HepG2 (cell line): Measurements from ENCODE around the gene NT5M. TPM values are rescaled to one million over a fixed set of nuclear protein-coding genes. Genes with fewer than 3 reads are reported as not detected.

ENCODE experiments used
- CEBPG ChIP-seq: IDR thresholded peaks from 2 replicates; pipeline ENCODE4 v1.6.1; 2016
- HES4 ChIP-seq: sonication (generic); formaldehyde crosslinking; IDR thresholded peaks from 2 replicates; pipeline ENCODE4 v1.9.0; 2021; ENCODE audit warnings: mild to moderate bottlenecking, missing genetic modification reagents, borderline replicate concordance
- MTF2 ChIP-seq: sonication (generic); formaldehyde crosslinking; IDR thresholded peaks from 2 replicates; pipeline ENCODE4 v1.5.0; 2020; ENCODE audit warnings: missing genetic modification reagents, borderline replicate concordance
- NFYB ChIP-seq: sonication (generic); formaldehyde crosslinking; IDR thresholded peaks from 2 replicates; pipeline ENCODE4 v1.4.0; 2020; ENCODE audit warnings: missing genetic modification reagents
- ZNF224 ChIP-seq: sonication (generic); formaldehyde crosslinking; IDR thresholded peaks from 2 replicates; pipeline ENCODE4 v1.5.0; 2020; ENCODE audit warnings: mild to moderate bottlenecking, missing genetic modification reagents
- ZNF3 ChIP-seq: IDR thresholded peaks from 2 replicates; pipeline ENCODE4 v1.7.0; 2017; ENCODE audit warnings: inconsistent platforms
- ZNF569 ChIP-seq: sonication (generic); formaldehyde crosslinking; IDR thresholded peaks from 2 replicates; pipeline ENCODE4 v1.5.0; 2020; ENCODE audit warnings: mild to moderate bottlenecking, missing genetic modification reagents, moderate library complexity, borderline replicate concordance
- polyA plus RNA-seq, 8 experiments: library from polyadenylated mRNA; depleted of rRNA in 3 of 8; stranded (reverse) in 7 of 8; unstranded in 1 of 8; fragments of >200 nt; fragmentation: Illumina TruSeq in 4 of 8; extraction: Trizol in 4 of 8; gene quantifications; 2 replicates each; pipeline versions ENCODE4 v1.2.1 to v1.2.3, GENCODE V29; 2011 to 2016; ENCODE audit warnings: low read depth in 4 of 8, missing spikeins in 1 of 8, mixed read lengths in 1 of 8; ENCODE audit not compliant: insufficient read depth in 1 of 8
- total RNA-seq, 5 experiments: library from RNA; depleted of rRNA; stranded (reverse); fragments of >200 nt; fragmentation: Illumina TruSeq; extraction: Trizol; gene quantifications; 2 replicates each; pipeline ENCODE4 v1.2.3, GENCODE V29; 2016; ENCODE audit warnings: low read depth in 1 of 5
- TF ChIP-seq, protein P1 (sequence below): sonication (generic); formaldehyde crosslinking; IDR thresholded peaks from 2 replicates; pipeline ENCODE4 v1.4.0; 2020; ENCODE audit warnings: missing genetic modification reagents, borderline replicate concordance
- TF ChIP-seq, protein P2 (sequence below): sonication (generic); formaldehyde crosslinking; IDR thresholded peaks from 2 replicates; pipeline ENCODE4 v1.4.0; 2020; ENCODE audit warnings: mild to moderate bottlenecking, missing genetic modification reagents, borderline replicate concordance
- TF ChIP-seq, protein P3 (sequence below): sonication (generic); formaldehyde crosslinking; IDR thresholded peaks from 2 replicates; pipeline ENCODE4 v1.8.1; 2023; ENCODE audit warnings: mild to moderate bottlenecking, missing genetic modification reagents
- TF ChIP-seq, protein P4 (sequence below): sonication (generic); formaldehyde crosslinking; conservative IDR thresholded peaks from 2 replicates; pipeline ENCODE4 v1.5.0; 2020; ENCODE audit warnings: missing genetic modification reagents
- TF ChIP-seq, protein P5 (sequence below): sonication (generic); formaldehyde crosslinking; conservative IDR thresholded peaks from 2 replicates; pipeline ENCODE4 v1.4.0; 2020; ENCODE audit warnings: missing genetic modification reagents

Gene NT5M
- total and polyA plus RNA-seq, 2 of the 13 experiments (the other 11 are each of a cell fraction or from before 2014, with no cell fraction given): 0.55 to 0.78 TPM

DNA sequence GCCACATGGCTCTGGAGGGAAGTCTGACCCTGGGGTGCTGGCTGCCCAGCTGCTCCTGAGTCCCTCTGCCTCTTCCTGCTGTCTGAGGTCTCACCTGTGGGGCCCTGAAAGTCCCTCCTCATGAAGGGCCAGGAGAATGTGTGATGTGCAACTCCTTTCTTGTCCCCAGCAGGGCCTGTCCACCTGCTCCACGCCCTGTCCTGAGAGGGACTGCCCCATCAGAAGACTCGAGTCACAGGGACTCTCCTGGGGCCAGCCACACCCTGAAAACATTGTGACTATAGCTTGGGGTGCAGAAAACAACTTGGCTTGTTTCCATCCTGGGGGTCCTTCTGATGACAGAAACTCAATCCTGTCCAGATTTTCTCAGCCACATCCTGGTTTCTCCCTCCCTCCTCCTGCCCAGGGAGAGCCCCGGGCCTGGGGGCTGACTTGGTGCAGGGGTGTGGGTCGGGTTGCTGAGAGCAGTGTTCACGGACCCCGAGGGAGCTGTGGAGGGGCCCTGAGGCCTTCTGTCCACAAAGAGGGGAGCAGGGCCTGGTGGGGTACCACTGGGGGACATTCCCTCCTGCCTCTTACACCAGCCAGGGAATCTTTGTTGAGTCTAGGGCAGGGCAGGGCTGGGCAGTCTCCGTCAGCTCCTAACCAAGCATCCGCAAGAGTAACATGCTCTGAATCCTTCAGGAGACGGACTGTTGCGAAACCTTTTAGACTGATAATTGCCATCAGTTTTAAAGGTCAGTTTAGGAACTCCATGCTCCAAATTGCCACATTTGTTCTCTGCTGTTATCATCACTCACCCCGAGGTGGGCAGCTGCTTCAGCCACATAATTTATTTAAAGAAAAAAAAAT is 45.9 kb downstream of the NT5M start (continued):
- TF ChIP-seq, protein P1, sequence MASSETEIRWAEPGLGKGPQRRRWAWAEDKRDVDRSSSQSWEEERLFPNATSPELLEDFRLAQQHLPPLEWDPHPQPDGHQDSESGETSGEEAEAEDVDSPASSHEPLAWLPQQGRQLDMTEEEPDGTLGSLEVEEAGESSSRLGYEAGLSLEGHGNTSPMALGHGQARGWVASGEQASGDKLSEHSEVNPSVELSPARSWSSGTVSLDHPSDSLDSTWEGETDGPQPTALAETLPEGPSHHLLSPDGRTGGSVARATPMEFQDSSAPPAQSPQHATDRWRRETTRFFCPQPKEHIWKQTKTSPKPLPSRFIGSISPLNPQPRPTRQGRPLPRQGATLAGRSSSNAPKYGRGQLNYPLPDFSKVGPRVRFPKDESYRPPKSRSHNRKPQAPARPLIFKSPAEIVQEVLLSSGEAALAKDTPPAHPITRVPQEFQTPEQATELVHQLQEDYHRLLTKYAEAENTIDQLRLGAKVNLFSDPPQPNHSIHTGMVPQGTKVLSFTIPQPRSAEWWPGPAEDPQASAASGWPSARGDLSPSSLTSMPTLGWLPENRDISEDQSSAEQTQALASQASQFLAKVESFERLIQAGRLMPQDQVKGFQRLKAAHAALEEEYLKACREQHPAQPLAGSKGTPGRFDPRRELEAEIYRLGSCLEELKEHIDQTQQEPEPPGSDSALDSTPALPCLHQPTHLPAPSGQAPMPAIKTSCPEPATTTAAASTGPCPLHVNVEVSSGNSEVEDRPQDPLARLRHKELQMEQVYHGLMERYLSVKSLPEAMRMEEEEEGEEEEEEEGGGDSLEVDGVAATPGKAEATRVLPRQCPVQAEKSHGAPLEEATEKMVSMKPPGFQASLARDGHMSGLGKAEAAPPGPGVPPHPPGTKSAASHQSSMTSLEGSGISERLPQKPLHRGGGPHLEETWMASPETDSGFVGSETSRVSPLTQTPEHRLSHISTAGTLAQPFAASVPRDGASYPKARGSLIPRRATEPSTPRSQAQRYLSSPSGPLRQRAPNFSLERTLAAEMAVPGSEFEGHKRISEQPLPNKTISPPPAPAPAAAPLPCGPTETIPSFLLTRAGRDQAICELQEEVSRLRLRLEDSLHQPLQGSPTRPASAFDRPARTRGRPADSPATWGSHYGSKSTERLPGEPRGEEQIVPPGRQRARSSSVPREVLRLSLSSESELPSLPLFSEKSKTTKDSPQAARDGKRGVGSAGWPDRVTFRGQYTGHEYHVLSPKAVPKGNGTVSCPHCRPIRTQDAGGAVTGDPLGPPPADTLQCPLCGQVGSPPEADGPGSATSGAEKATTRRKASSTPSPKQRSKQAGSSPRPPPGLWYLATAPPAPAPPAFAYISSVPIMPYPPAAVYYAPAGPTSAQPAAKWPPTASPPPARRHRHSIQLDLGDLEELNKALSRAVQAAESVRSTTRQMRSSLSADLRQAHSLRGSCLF (CRISPR knock-in tag): no peak
- TF ChIP-seq ZNF569 (CRISPR knock-in tag): no peak
- TF ChIP-seq, protein P2, sequence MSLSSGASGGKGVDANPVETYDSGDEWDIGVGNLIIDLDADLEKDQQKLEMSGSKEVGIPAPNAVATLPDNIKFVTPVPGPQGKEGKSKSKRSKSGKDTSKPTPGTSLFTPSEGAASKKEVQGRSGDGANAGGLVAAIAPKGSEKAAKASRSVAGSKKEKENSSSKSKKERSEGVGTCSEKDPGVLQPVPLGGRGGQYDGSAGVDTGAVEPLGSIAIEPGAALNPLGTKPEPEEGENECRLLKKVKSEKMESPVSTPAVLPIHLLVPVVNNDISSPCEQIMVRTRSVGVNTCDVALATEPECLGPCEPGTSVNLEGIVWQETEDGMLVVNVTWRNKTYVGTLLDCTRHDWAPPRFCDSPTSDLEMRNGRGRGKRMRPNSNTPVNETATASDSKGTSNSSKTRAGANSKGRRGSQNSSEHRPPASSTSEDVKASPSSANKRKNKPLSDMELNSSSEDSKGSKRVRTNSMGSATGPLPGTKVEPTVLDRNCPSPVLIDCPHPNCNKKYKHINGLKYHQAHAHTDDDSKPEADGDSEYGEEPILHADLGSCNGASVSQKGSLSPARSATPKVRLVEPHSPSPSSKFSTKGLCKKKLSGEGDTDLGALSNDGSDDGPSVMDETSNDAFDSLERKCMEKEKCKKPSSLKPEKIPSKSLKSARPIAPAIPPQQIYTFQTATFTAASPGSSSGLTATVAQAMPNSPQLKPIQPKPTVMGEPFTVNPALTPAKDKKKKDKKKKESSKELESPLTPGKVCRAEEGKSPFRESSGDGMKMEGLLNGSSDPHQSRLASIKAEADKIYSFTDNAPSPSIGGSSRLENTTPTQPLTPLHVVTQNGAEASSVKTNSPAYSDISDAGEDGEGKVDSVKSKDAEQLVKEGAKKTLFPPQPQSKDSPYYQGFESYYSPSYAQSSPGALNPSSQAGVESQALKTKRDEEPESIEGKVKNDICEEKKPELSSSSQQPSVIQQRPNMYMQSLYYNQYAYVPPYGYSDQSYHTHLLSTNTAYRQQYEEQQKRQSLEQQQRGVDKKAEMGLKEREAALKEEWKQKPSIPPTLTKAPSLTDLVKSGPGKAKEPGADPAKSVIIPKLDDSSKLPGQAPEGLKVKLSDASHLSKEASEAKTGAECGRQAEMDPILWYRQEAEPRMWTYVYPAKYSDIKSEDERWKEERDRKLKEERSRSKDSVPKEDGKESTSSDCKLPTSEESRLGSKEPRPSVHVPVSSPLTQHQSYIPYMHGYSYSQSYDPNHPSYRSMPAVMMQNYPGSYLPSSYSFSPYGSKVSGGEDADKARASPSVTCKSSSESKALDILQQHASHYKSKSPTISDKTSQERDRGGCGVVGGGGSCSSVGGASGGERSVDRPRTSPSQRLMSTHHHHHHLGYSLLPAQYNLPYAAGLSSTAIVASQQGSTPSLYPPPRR: no peak
- TF ChIP-seq CEBPG (CRISPR knock-in tag): peak; percentile 92
- TF ChIP-seq, protein P3, sequence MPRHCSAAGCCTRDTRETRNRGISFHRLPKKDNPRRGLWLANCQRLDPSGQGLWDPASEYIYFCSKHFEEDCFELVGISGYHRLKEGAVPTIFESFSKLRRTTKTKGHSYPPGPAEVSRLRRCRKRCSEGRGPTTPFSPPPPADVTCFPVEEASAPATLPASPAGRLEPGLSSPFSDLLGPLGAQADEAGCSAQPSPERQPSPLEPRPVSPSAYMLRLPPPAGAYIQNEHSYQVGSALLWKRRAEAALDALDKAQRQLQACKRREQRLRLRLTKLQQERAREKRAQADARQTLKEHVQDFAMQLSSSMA (CRISPR knock-in tag): no peak
- peak; percentile 81; the same call in 1 of the 2 replicates for TF ChIP-seq ZNF3 (CRISPR knock-in tag)
- TF ChIP-seq, protein P4, sequence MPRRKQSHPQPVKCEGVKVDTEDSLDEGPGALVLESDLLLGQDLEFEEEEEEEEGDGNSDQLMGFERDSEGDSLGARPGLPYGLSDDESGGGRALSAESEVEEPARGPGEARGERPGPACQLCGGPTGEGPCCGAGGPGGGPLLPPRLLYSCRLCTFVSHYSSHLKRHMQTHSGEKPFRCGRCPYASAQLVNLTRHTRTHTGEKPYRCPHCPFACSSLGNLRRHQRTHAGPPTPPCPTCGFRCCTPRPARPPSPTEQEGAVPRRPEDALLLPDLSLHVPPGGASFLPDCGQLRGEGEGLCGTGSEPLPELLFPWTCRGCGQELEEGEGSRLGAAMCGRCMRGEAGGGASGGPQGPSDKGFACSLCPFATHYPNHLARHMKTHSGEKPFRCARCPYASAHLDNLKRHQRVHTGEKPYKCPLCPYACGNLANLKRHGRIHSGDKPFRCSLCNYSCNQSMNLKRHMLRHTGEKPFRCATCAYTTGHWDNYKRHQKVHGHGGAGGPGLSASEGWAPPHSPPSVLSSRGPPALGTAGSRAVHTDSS (CRISPR knock-in tag): no peak
- TF ChIP-seq MTF2 (CRISPR knock-in tag): no peak
- TF ChIP-seq, protein P5, sequence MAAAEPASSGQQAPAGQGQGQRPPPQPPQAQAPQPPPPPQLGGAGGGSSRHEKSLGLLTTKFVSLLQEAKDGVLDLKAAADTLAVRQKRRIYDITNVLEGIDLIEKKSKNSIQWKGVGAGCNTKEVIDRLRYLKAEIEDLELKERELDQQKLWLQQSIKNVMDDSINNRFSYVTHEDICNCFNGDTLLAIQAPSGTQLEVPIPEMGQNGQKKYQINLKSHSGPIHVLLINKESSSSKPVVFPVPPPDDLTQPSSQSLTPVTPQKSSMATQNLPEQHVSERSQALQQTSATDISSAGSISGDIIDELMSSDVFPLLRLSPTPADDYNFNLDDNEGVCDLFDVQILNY: no peak
- TF ChIP-seq HES4 (CRISPR knock-in tag): no peak
- TF ChIP-seq NFYB: no peak
- TF ChIP-seq ZNF224: no peak
